Dermis microvascular lymphatic vessel endothelial cell (primary cell): ENCODE measurements around the gene PHTF2. TPM values are rescaled to one million over a fixed set of nuclear protein-coding genes. Genes with fewer than 3 reads are reported as not detected.
"Not testable (repeated sequence)": the region's sequence is repeated elsewhere in the genome, so short reads cannot be mapped to it uniquely, and the experiment has no call there.

Source experiments
- DNase-seq, 2 donors: peaks; one replicate each; pipeline versions ENCODE4 v3.0.0 to v3.0.0-alpha.2; 2010; ENCODE audit warnings: low read depth in 2 of 2
- total RNA-seq: library from RNA; depleted of rRNA; stranded (reverse); fragments of >200 nt; gene quantifications from 2 replicates; pipeline ENCODE4 v1.2.1, GENCODE V29; 2014

Gene PHTF2
- 10.5 and 15.7 TPM in 2 replicates for total RNA-seq

GRCh38 chr7:77798394-77799077 is at the start of gene PHTF2, which contains the start of gene TMEM60:
Gene PHTF2, plus strand, starts transcription at chr7:77798773.
Gene TMEM60, minus strand, starts transcription at chr7:77798434. Its CDS starts 4,061 bp downstream, at chr7:77794373.
- DNase-seq = peak; percentile 99 to 100

DNA sequence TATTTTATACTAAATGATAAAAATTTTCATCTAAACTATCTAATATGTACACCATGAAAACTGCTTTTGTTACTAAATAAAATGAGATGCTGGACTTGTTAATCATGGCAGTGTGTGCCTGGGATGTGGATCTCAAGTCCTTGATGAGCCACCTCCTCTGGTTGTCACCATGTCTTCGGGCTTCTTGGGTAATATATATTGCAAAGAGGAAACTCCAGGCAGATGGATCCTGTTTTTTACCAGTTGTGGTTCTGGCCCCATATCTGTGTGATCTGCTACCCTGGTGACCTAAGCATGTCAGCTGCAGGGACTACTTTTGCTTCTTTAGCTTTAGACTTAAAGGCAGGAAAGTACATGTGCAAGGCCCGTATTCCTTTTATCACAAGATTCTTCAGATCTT is 46.6 kb upstream of the PHTF2 start:
- peak in 1 of 2 donors; percentile 66 for DNase-seq

GRCh38 chr7:77753173-77753572 is 45.4 kb upstream of the PHTF2 start:
- DNase-seq = no peak

DNA sequence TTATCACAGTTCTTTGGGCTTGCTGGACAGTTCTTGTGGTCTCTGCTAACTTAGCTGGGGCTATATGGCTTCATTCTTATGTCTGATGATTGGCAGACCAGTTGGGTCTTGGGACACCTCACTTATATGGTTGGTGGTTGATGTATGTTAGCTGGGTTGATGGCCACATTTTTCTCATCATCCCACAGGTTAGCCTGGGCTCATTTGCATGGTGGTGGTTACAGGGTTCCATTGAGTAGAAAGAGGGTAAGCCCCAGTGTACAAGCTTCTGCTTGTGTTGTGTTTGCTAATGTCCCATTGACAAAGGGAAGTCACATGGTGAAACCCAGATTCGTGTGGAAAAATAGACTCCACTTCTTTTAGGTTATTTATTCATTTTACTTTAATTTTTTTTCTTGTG is 41.0 kb upstream of the PHTF2 start:
- DNase-seq = no peak

- peak; percentile 62 to 77 for DNase-seq
These were observed 39.2 kb upstream of the PHTF2 start for GRCh38 chr7:77759294-77759889.

- DNase-seq = no peak
These were observed 37.6 kb upstream of the PHTF2 start for GRCh38 chr7:77760809-77761453.

DNA sequence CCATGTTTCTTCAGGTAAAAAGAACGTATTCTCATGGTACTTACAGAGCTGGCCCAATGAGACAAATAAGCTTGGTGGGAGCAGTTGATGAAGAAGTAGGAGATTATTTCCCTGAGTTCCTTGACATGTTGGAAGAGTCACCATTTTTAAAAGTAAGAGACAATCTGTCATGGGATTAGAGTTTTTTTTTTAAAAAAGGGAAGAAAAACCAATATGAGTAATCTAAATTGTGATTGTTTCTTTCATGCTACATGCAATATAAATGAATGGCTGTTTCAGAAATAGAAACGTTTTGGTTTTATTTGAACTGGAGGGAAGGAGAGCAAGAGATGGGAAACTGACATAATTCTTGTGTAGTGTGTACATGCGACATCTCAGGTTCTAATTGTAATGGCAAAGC is 33.1 kb upstream of the PHTF2 start:
- DNase-seq = no peak

GRCh38 chr7:77765906-77766800 is 32.4 kb upstream of the PHTF2 start:
- DNase-seq = no peak

- DNase-seq = no peak
These were observed 31.6 kb upstream of the PHTF2 start for GRCh38 chr7:77766801-77767605.

DNA sequence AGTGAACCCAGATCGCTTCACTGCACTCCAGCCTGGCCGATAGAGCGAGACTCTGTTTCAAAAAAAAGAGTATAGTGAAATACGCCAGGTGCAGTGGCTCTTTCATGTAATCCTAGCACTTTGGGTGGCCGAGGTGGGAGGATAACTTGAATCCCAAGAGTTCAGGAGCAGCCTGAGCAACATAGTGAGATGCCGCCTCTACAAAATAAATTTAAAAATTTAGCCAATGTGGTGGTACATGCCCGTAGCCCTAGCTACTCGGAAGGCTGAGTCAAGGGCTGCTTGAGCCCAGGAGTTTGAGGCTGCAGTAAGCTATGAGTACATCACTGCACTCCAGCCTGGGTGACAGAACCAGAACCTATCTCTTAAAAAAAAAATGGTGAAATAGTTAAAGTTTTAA is 28.3 kb upstream of the PHTF2 start:
- no peak for DNase-seq

GRCh38 chr7:77771901-77772300 is 26.7 kb upstream of the PHTF2 start:
- DNase-seq = no peak

- DNase-seq = no peak
These were observed 20.0 kb upstream of the PHTF2 start for GRCh38 chr7:77778535-77778934.

DNA sequence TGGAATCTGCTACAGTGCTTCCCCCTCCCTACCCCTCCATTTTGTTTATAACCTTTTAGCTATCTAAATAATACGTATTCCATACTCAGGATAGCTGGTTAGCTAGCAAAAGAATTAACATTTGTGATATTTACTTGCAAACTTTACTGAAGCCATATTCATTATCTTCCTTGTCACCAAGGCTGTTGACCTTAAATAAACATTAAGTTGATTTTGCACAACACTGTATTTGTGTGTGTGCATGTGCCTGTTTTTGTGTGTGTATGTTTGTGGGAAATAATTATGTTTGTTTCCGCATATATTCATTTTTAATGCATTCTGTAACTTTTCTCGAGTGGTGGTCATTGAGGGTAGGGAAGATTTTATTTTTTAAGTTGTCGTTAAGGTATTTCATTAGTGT is 16.2 kb upstream of the PHTF2 start:
- DNase-seq = no peak

- DNase-seq = no peak
These were observed 15.5 kb upstream of the PHTF2 start for GRCh38 chr7:77783111-77783510.

DNA sequence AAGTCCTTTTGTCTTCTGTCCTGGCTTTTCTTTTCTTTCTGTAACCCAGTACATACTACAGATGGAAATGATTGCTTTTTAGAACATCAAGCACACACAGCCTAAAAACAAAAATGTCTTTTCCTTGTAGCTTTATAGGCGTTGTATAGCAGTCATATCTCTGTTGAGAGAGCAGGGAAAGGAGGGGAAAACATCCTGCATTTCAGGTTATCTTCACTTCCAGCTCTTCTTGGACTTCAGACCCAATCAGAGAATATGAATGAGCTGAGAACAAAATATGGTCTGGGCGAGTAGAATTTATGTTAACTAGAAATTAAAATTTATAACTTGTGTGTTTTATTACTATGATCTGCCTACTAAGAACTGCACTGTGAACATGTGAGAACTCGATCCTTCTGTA is 15.0 kb upstream of the PHTF2 start:
- no peak for DNase-seq

DNA sequence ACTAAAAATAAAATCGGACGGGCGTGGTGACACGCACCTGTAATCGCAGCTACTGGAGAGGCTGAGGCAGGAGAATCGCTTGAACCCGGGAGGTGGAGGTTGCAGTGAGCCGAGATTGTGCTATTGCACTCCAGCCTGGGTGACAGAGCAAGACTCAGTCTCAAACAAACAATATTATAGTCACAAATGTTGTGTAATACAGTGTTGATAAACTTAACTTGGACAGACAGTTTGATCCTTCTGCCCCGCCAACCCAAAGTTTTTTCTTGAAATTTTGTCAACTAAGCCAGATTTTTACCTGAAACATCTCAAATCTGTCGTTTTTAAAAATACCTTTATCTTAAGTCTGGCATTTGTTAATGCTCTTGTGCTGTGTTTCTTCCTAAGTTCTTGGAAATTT is 14.1 kb upstream of the PHTF2 start:
- DNase-seq = not testable (repeated sequence)

- no peak for DNase-seq
These were observed 12.6 kb upstream of the PHTF2 start for GRCh38 chr7:77786018-77786417.

GRCh38 chr7:77786741-77787140 is 11.8 kb upstream of the PHTF2 start:
- DNase-seq = no peak

DNA sequence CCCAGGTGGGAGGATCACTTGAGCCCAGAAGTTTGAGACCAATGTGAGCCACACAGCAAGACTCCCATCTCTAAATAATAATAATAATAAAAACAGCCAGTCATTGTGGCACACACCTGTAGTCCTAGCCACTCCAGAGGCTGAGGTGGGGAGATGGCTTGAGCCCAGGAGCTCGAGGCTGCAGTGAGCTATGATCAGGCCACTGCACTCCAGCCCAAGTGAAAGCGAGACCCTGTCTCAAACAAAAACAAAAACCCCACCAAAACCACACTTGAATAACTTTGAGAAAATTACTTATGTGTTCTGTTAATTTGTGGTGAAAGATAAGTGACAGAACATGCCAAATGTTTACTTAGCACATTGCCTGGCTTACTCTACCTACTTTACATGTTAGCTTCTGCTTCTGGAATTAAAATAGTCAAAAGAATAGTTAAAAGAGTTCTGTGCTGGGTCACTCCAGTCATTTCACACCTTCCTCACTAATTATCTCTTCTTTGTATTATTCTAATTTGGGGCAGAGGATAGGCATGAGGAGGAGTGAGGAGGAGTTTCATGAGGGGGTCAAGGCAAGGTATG is 10.2 kb upstream of the PHTF2 start:
- DNase-seq = no peak

- no peak for DNase-seq
These were observed 7.2 kb upstream of the PHTF2 start for GRCh38 chr7:77791336-77791735.

GRCh38 chr7:77791956-77792355 is 6.6 kb upstream of the PHTF2 start:
- DNase-seq = no peak
